Tibial nerve (tissue), 4 donors: ENCODE data around the gene GABRQ. TPM values are rescaled to one million over a fixed set of nuclear protein-coding genes. Genes with fewer than 3 reads are reported as not detected.
"Not testable (repeated sequence)": the region's sequence is repeated elsewhere in the genome, so short reads cannot be mapped to it uniquely, and the experiment has no call there.

Source experiments
- DNase-seq, 2 donors: peaks; one replicate each; pipeline ENCODE4 v3.0.0-alpha.2; 2019; ENCODE audit warnings: low spot score in 2 of 2
- H3K27ac ChIP-seq, 4 donors: fragments of 200-600 bp; sonication (generic) in 3 of 4; one replicate each; pipeline ENCODE4 v1.5.1; 2017 to 2019; ENCODE audit warnings: mild to moderate bottlenecking in 1 of 4
- H3K27me3 ChIP-seq, 2 donors: fragments of 200-600 bp; sonication (generic) in 1 of 2; one replicate each; pipeline versions ENCODE4 v1.5.1 to v1.6.0; 2017 to 2019
- H3K36me3 ChIP-seq, 3 donors: fragments of 200-600 bp; sonication (generic); one replicate each; pipeline ENCODE4 v1.5.1; 2018 to 2019
- H3K4me1 ChIP-seq, 4 donors: fragments of 200-600 bp; sonication (generic) in 3 of 4; one replicate each; pipeline ENCODE4 v1.5.1; 2017 to 2019
- H3K4me3 ChIP-seq, 4 donors: fragments of 200-600 bp; sonication (generic) in 3 of 4; one replicate each; pipeline ENCODE4 v1.5.1; 2017 to 2019; ENCODE audit warnings: mild to moderate bottlenecking in 1 of 4, moderate library complexity in 1 of 4
- H3K9me3 ChIP-seq, 4 donors: fragments of 200-600 bp; sonication (generic) in 3 of 4; one replicate each; pipeline ENCODE4 v1.5.1; 2017 to 2019
- WGBS, 2 donors: methylation state at CpG; one replicate each; pipeline ENCODE4 v1.1.5; 2018; 5-methylcytosine and 5-hydroxymethylcytosine counted together
- total RNA-seq, 4 donors: library from RNA; depleted of rRNA; stranded (reverse); fragments of >200 nt; gene quantifications; one replicate each; pipeline ENCODE4 v1.1.0, GENCODE V29; 2016

The GABRQ gene
- total RNA-seq, 4 donors from 2014 or later, result 0.90 to 2.3 (median 1.4) TPM

- not testable (repeated sequence) for H3K4me3 ChIP-seq, DNase-seq, H3K4me1 ChIP-seq, H3K36me3 ChIP-seq, H3K9me3 ChIP-seq, H3K27me3 ChIP-seq, H3K27ac ChIP-seq
- 90 to 100% methylated on average over 2 to 4 of the region's 5 CpGs for WGBS, 2 donors
Observed at GRCh38 chrX:152700390-152700789, 62.7 kb downstream of the GABRQ start.

GRCh38 chrX:152706500-152706899, 68.8 kb downstream of the GABRQ start:
- H3K4me3 ChIP-seq, H3K27ac ChIP-seq, H3K4me1 ChIP-seq, H3K36me3 ChIP-seq, H3K27me3 ChIP-seq, DNase-seq, H3K9me3 ChIP-seq: not testable (repeated sequence)
- 86% methylated on average over 4 of the region's 7 CpGs; no CpG with 5 or more reads in 1 of the 2 donors for WGBS, 2 donors

Other genes with a start within 250 kb of the GABRQ start
- gene GABRA3, start 186.6 kb upstream of the GABRQ start, total RNA-seq, result not detected
- gene MAGEA3, start 60.9 kb downstream of the GABRQ start, total RNA-seq, result not detected
- gene CSAG2, start 71.4 kb downstream of the GABRQ start, total RNA-seq, result not detected
- not detected for gene MAGEA2B, start 76.7 kb downstream of the GABRQ start, total RNA-seq
- gene CSAG1, start 95.8 kb downstream of the GABRQ start, total RNA-seq, result not detected
- not detected for gene MAGEA12, start 95.9 kb downstream of the GABRQ start, total RNA-seq
- gene MAGEA2, start 115.9 kb downstream of the GABRQ start, total RNA-seq, result not detected
- gene CSAG3, start 121.3 kb downstream of the GABRQ start, total RNA-seq, result not detected
- gene MAGEA6, start 131.8 kb downstream of the GABRQ start, total RNA-seq, result not detected
- 10 to 100 TPM; 21.6 to 43.7 (median 28.3) TPM for gene CETN2, start 192.9 kb downstream of the GABRQ start, total RNA-seq
- gene NSDHL, start 193.2 kb downstream of the GABRQ start, total RNA-seq, result 10 to 100 TPM in 3 of 4 donors, 1 to 10 TPM in 1; 8.0 to 16.8 (median 12.5) TPM